ENCODE measurements around the gene PLIN1. TPM values are rescaled to one million over a fixed set of nuclear protein-coding genes. Genes with fewer than 3 reads are reported as not detected.

PLIN1 gene
- polyA plus RNA-seq, 4 donors: 0.95 to 1.9 (median 1.2) TPM

DNA sequence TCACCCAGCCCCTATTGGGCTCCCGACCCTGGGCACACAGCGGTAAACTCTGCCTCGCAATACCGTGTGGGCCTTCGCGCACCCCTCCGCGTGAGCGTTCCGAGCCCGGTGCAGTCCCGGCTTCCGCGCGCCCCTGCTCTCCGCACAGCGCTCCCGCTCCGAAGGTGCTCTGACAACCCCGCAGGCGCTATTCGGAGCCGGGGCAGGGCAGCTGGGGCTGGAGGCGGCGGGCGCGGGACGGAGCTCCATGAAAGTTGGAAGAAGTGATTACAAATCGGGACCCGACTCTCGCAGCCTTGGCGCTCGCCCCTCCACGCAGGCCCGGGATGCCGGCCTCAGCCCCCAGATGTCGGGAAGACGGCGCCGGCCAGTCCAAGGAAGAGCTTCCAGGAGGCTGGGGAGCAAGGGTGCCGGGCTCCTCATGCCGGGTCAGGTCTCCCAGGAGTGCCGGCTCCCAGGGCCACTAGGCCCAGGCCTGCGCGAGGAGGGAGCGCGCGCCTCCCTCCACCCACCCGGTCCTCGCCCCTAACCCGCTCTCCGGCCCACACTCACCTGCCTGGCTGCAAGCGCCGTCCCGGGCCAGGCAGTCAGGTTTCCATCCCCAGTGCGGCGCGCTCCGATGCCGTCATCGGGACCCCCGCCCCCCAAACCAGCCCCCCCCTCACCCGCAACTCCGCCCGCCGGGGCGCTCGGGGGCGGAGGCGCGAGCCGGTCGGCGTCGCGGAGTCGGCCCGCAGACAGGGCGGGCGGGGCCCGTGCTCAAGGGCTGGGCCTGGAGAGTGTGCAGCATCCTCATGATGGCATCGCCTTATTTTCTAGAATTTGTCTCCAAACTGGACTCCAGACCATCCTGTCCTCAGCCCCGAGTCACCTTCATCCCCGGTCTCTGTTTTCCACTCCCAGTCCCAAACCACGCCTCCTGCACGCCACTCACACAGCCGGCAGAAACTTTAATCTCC lies 24.0 kb downstream of the PLIN1 start, which contains the start of gene KIF7:
KIF7 (minus strand) TSS at position 621 of the 959 bp plus-strand sequence. CDS start 2,537 bp downstream, outside the sequence.
- peak in 1 of 4 donors; percentile 47 for DNase-seq (ENCODE audit: low read depth in 4 of 4, low spot score in 3 of 4)

GRCh38 chr15:89654301-89654761 lies 24.8 kb downstream of the PLIN1 start:
- no peak for DNase-seq (ENCODE audit: low read depth in 4 of 4, low spot score in 3 of 4)

- DNase-seq (ENCODE audit: low read depth in 4 of 4, low spot score in 3 of 4): no peak
Observed at GRCh38 chr15:89653578-89653977, 25.6 kb downstream of the PLIN1 start.

DNA sequence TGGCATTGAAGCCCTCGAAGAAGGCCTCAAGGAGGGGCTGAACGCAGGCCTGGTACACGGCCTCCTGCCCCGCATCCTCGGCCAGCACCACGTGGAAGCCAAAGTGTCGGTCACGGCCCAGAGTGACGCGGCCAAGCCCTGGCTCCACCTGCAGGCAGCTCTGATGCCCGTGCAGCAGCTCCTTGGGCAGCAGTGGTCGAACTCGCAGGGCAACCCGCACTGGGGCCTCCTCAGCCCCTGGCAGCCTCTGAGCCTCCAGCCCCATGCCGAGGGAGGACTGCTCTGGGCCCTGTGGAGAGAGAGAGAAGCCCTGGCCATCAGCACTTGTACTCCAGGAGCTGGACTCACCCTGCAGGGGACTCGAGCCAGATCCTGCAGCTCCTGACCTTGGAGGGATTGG lies 26.5 kb downstream of the PLIN1 start:
- DNase-seq (ENCODE audit: low read depth in 4 of 4, low spot score in 3 of 4): no peak

- DNase-seq (ENCODE audit: low read depth in 4 of 4, low spot score in 3 of 4): no peak
Observed at GRCh38 chr15:89652131-89652530, 27.0 kb downstream of the PLIN1 start.

- no peak for DNase-seq (ENCODE audit: low read depth in 4 of 4, low spot score in 3 of 4)
Observed at GRCh38 chr15:89649716-89650115, 29.5 kb downstream of the PLIN1 start.

DNA sequence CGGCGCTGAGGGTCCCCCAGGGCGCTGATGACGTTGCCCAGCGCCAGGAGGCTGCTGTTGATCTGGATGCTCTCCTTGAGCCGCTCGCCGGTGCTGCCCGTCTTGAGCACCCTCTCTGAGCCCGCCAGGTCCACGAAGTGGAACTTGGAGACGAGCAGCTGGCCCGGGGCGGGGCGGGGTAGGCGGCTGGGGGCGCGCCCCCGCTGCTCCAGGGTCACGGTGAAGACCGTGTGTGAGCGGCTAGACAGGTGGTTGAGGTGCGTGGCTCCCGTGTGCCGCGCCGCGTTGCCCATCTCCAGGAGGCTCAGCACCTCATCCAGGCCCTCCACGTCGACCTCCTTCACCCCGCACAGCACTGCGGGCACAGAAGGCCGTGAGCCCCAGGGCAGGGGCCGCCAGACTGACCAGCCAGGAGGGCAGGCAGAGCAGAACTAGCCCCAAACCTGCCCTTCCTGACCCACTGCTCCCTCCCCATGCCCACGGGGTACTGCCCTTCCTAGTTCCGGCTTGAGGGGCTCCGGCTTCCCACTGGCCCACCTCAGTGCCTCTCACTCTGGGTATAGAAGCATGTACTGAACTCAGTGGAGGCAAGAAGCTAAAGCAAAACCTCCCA lies 30.0 kb downstream of the PLIN1 start:
- DNase-seq (ENCODE audit: low read depth in 4 of 4, low spot score in 3 of 4): no peak

GRCh38 chr15:89648106-89649012 lies 30.8 kb downstream of the PLIN1 start:
- no peak for DNase-seq (ENCODE audit: low read depth in 4 of 4, low spot score in 3 of 4)

GRCh38 chr15:89647191-89647851 lies 31.8 kb downstream of the PLIN1 start:
- DNase-seq (ENCODE audit: low read depth in 4 of 4, low spot score in 3 of 4): no peak

DNA sequence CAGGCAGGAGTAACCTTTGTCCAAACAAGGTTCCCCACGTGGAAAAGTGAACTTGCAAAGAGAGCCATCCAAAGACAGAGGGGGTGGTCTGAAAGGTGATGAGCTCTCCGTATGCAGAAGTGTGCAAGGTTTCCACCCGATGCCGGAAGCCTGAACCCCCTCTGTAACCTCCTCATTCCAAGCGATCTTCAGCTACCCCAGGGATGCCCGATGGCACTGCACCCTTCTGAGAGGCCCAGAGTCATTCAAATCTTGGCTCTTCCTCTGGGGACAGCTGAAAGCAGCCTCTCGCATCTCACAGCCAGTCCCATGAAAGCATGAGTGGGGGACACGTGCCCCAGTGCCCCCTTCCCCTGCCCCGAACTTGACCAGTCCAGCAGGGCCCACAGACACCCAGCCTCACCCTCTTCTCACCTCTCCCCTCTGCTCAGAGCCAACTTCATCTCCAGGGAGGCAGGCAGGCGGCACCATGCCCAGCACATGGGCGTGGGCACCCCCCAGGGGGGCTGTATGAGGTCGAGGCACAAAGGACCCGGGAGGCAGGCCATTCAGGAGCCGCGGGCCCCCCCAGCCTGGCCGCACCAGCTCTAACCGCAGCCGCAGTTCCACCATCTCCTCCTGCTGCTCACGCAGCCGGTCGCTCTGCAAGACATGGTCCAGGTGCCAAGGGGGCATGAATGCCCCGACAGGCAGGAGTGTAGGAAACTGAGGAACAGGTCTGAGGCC lies 32.6 kb downstream of the PLIN1 start:
- DNase-seq (ENCODE audit: low read depth in 4 of 4, low spot score in 3 of 4): no peak

DNA sequence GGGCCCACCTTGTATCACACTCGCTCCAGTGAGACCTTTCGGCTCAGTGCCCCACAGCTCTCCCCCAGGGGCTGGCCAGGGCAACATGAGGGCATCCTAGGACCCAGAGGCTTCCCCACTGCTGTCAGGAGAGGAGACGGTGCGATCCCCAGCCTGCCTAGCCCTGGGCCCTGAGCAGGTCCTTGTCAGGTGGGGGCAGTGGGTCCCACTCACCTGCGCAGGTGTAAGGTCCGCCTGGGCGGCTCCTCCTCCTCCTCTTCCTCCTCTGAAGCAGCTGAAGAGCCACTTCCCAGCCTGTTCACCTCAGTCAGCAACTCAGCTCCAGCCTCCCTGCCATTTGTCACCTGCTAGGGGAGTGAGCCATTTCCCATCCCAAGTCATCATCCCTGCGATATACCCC lies 33.5 kb downstream of the PLIN1 start:
- DNase-seq (ENCODE audit: low read depth in 4 of 4, low spot score in 3 of 4): no peak

DNA sequence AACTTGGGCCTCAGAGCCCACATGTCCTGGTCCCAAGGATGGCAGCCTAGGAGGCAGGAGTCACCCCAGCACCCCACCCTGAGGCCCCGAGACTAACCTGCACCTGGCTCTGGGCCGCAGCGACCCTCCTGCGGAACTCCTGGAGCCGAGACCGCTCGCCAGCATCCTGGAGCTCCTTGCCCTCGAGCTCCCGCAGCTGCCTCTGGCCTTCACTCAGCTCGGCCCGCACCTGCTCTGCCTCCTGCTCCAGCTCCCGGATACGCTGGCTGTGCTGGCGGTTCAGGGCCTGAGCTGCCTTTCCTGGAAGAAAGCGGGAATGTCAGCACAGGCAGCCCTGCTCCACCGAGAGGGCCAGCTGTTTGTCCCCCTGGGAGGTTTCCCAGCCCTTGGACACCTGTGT lies 37.1 kb downstream of the PLIN1 start:
- no peak for DNase-seq (ENCODE audit: low read depth in 4 of 4, low spot score in 3 of 4)

DNA sequence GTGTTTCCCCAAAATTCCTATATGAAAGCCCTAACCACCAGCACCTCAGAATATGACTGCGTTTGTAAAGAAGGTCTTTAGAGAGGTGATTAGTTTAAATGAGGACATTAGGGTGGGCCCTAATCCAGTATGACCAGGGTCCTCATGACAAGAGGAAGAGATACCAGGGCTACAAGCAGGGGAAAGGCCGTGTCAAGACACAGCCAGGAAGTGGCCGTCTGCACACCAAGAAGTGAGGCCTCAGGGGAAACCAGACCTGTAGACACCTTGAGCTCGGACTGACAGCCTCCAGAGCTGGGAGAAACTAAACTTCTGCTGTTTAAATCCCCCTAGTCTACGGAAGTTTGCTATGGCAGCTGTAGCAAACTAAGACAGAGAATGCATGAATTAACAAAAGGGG lies 38.1 kb downstream of the PLIN1 start:
- DNase-seq (ENCODE audit: low read depth in 4 of 4, low spot score in 3 of 4): no peak

GRCh38 chr15:89640245-89640644 lies 38.9 kb downstream of the PLIN1 start:
- no peak for DNase-seq (ENCODE audit: low read depth in 4 of 4, low spot score in 3 of 4)

- DNase-seq (ENCODE audit: low read depth in 4 of 4, low spot score in 3 of 4): no peak
Observed at GRCh38 chr15:89633585-89633984, 45.6 kb downstream of the PLIN1 start.

DNA sequence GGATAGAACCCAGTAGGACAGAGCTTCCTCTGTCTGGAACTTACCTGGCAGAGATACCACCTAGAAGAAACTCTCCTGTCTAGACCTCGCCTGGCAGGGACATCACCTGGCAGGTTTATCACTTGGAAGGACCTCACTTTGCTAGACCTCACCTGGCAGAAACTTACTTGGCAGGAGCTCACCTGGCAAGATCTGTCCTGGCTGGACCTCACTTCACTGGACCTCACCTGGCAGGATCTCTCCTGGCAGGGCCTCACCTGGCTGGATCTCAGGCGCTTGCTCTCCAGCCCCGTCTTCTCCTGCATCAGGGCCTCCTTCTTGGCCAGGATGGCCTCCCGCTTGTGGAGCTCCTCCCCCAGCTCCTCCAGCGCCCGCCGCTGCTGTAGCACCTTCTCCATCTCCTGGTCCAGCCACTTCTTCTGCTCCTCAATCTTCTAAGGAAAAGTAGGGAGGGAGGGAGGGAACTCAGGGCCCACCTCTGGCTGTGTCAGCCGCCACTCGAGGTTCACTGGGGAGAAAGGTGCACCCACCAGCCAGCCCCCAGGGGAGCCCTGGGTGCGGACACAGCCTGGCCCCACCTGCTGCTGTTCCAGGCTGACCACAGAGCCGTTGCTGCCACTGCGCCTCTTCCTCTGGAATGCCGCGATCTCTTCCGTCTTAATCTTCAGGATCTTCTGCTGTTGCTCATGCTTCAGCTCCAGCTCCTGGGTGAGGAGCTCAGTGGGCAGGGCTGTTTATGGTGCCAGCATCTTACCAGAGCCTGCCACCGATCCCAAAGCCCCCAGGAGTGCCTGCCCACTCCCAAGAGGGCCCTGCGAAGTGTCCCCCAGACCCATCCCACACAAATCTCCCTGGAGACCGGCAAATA lies 46.4 kb downstream of the PLIN1 start:
- DNase-seq (ENCODE audit: low read depth in 4 of 4, low spot score in 3 of 4): no peak

GRCh38 chr15:89631902-89632264 lies 47.3 kb downstream of the PLIN1 start:
- no peak for DNase-seq (ENCODE audit: low read depth in 4 of 4, low spot score in 3 of 4)
